HG02970 (cell line): ENCODE results near the gene STX8.

ENCODE experiments used
- ATAC-seq: cut with Tn5 transposase; IDR thresholded peaks from one replicate; pipeline ENCODE4 v1.9.1; 2021; ENCODE audit warnings: mild to moderate bottlenecking, moderate library complexity, moderate number of reproducible peaks; ENCODE audit not compliant: unreplicated experiment, low FRiP score

The STX8 gene

DNA sequence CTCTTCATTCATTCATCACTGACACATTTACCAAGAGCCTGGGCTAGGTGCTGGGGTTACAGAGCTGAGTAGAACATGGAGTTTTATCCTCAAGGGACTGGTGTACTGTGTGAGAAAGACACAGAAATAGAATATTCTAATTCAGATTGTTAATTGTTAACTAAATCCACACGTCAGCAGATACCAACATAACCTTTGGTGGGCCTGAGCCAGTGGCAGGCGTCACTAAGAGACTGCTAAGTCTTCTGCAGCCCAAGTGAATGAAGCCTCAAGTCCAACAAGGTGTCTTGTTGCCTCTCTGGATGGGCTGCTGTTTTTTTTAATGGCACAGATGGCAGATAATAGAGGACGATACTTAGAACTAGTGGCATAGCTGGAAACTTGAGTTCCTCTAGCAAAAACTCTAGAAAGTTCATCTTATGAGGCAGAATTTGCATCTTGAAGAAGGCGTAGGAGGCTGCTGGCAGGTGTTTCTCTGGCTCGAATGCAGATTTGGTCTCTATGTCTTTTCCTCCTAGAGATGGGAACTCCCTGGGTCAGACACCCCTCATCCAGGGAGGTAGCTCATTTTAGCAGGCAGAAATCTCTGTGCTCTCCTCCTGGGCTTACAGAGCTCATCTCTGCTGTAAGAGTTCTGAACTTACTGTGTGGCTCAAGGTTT lies 374.8 kb downstream of the STX8 start:
- ATAC-seq = peak; percentile 58
